ENCODE data around the gene HP. TPM values are rescaled to one million over a fixed set of nuclear protein-coding genes. Genes with fewer than 3 reads are reported as not detected.

Gene HP
- total and polyA plus RNA-seq, 8 donors: 0.08 to 43.5 (median 1.3) TPM

GRCh38 chr16:72043058-72043457 is 11.2 kb upstream of the HP start:
- intact Hi-C loops (cut with DNase I): no loop called here
- WGBS, 2 donors: 45 to 63% methylated on average over 3 of the region's 3 CpGs
- DNase-seq (no peak), ATAC-seq (no peak), FAIRE-seq (no peak)
- Histone ChIP-seq H3K36me3 (no peaks in the 10 kb centered on the region), H3K27me3 (no peaks in the 10 kb centered on the region), H3K27ac (peak overlapping the region; percentile 67 to 82 (median 72)), H3K9me3 (no peaks in the 10 kb centered on the region), H3K4me3 (no peak overlapping the region), H3K4me1 (peaks cover 0 to 18% (median 5%) of the 10 kb centered on the region in 3 donors)
- TF ChIP-seq CTCF (IDR thresholded peaks at IDR 0.05): no peak

- Histone ChIP-seq H3K9me3 (no peaks in the 10 kb centered on the region), H3K27me3 (no peaks in the 10 kb centered on the region), H3K4me3 (no peak overlapping the region), H3K36me3 (no peaks in the 10 kb centered on the region), H3K27ac (peak overlapping the region in 2 of 4 donors; percentile 71 to 82), H3K4me1 (peaks cover 0 to 18% (median 5%) of the 10 kb centered on the region in 3 donors)
- ATAC-seq (no peak), DNase-seq (no peak), FAIRE-seq (no peak)
- intact Hi-C loops (cut with DNase I): no loop called here
- 95 to 97% methylated on average over 1 of the region's 1 CpG for WGBS, 2 donors
- no peak for TF ChIP-seq CTCF (IDR thresholded peaks at IDR 0.05)
Observed at GRCh38 chr16:72043539-72043938, 10.8 kb upstream of the HP start.

DNA sequence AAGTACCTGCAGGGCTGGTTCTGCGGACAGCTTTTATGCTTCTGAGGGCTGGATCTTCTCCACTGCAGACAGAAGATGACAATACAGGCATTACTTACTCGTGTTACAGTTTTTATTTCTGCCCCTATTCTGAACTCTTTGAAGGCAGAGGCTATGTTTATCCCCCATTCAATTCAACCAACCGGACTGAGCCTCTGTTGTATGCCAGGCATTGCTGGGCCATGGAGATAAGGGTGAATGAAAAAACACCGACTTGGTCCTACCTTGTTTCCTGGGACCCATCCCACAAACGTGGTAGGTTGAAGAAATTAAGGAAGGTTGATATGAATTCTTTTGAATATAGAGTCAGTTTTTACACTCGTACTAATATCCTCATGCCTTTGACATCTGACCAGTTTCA is 10.0 kb upstream of the HP start:
- TF ChIP-seq CTCF (IDR thresholded peaks at IDR 0.05): no peak
- no peaks in the 10 kb centered on the region for H3K27me3 ChIP-seq
- 71 to 74% methylated on average over 6 of the region's 6 CpGs for WGBS, 2 donors
- H3K4me1 ChIP-seq: peaks cover 0 to 18% (median 5%) of the 10 kb centered on the region in 3 donors
- H3K27ac ChIP-seq: no peak overlapping the region
- ATAC-seq (no peak), DNase-seq (no peak), FAIRE-seq (no peak)
- no peaks in the 10 kb centered on the region for H3K36me3 ChIP-seq
- intact Hi-C loops (cut with DNase I): no loop called here
- no peaks in the 10 kb centered on the region for H3K9me3 ChIP-seq
- no peak overlapping the region for H3K4me3 ChIP-seq

- TF ChIP-seq CTCF (IDR thresholded peaks at IDR 0.05): no peak
- no peak for ATAC-seq
- no peak for FAIRE-seq
- no peak overlapping the region for H3K4me3 ChIP-seq
- intact Hi-C loops (cut with DNase I): no loop called here
- H3K9me3 ChIP-seq: no peaks in the 10 kb centered on the region
- peaks cover 0 to 18% (median 5%) of the 10 kb centered on the region in 3 donors for H3K4me1 ChIP-seq
- H3K36me3 ChIP-seq: no peaks in the 10 kb centered on the region
- WGBS, 2 donors: 52 to 74% methylated on average over 2 of the region's 2 CpGs
- no peak overlapping the region for H3K27ac ChIP-seq
- no peaks in the 10 kb centered on the region for H3K27me3 ChIP-seq
- DNase-seq: no peak
Observed at GRCh38 chr16:72044825-72045359, 9.4 kb upstream of the HP start.

GRCh38 chr16:72049110-72049509 is 5.2 kb upstream of the HP start:
- Histone ChIP-seq H3K4me3 (no peak overlapping the region), H3K27ac (no peak overlapping the region), H3K27me3 (no peaks in the 10 kb centered on the region), H3K4me1 (peaks cover 0 to 9% (median 0%) of the 10 kb centered on the region in 3 donors), H3K36me3 (no peaks in the 10 kb centered on the region), H3K9me3 (no peaks in the 10 kb centered on the region)
- no peak for ATAC-seq
- intact Hi-C loops (cut with DNase I): no loop called here
- FAIRE-seq: no peak
- no peak for TF ChIP-seq CTCF (IDR thresholded peaks at IDR 0.05)
- no peak for DNase-seq
